NCI-H1417 (cell line): ENCODE results near the gene NUMA1.

ENCODE experiments used
- DNase-seq, 3 experiments: peaks; one replicate each; lab custom pipeline; 2025; lab: John Stamatoyannopoulos, UW

The NUMA1 gene

GRCh38 chr11:72080326-72081183 lies at the start of gene NUMA1, which contains the start of gene LRRC51:
TSS of gene NUMA1 (minus strand) at chr11:72080542. CDS start at chr11:72035943, 44,599 bp downstream.
TSS of gene LRRC51 (plus strand) at chr11:72080850. CDS start at chr11:72089084, 8,234 bp downstream.
- DNase-seq, result peak; percentile 99 to 100 (median 100)

GRCh38 chr11:72129381-72129780 lies 49.0 kb upstream of the NUMA1 start:
- DNase-seq, result no peak

- no peak for DNase-seq
Measured at GRCh38 chr11:72127923-72128322, 47.6 kb upstream of the NUMA1 start.

- DNase-seq, result no peak
Measured at GRCh38 chr11:72125956-72126355, 45.6 kb upstream of the NUMA1 start.

GRCh38 chr11:72124046-72124445 lies 43.7 kb upstream of the NUMA1 start:
- DNase-seq, result no peak

- DNase-seq, result no peak
Measured at GRCh38 chr11:72123117-72123653, 42.8 kb upstream of the NUMA1 start.

GRCh38 chr11:72122607-72123006 lies 42.3 kb upstream of the NUMA1 start:
- DNase-seq, result no peak

- no peak for DNase-seq
Measured at GRCh38 chr11:72120930-72121329, 40.6 kb upstream of the NUMA1 start.

GRCh38 chr11:72119198-72119597 lies 38.9 kb upstream of the NUMA1 start:
- no peak for DNase-seq

GRCh38 chr11:72116019-72116755 lies 35.8 kb upstream of the NUMA1 start:
- no peak for DNase-seq

- DNase-seq, result no peak
Measured at GRCh38 chr11:72114570-72114969, 34.2 kb upstream of the NUMA1 start.

- DNase-seq, result peak in 1 of 3 experiments; percentile 45
Measured at GRCh38 chr11:72112978-72113808, 32.9 kb upstream of the NUMA1 start.

GRCh38 chr11:72112143-72112977 lies 32.0 kb upstream of the NUMA1 start, which contains the start of gene ANAPC15:
TSS of gene ANAPC15 (minus strand) at chr11:72112695. CDS start at chr11:72111276, 1,419 bp downstream.
- peak; percentile 99 to 100 (median 100) for DNase-seq

GRCh38 chr11:72111300-72112142 lies 31.2 kb upstream of the NUMA1 start:
- no peak for DNase-seq

GRCh38 chr11:72105888-72106287 lies 25.5 kb upstream of the NUMA1 start, which contains the start of gene TOMT:
TSS of gene TOMT (plus strand) at chr11:72105924. CDS start at chr11:72105952, 28 bp downstream.
- DNase-seq, result no peak

- no peak for DNase-seq
Measured at GRCh38 chr11:72103754-72104167, 23.4 kb upstream of the NUMA1 start.

- peak; percentile 99 to 100 (median 99) for DNase-seq
Measured at GRCh38 chr11:72102946-72103753, 22.8 kb upstream of the NUMA1 start, which contains the start of gene LAMTOR1. TSS of gene LAMTOR1 (minus strand) at chr11:72103297. CDS start at chr11:72103224, 73 bp downstream.

- no peak for DNase-seq
Measured at GRCh38 chr11:72102631-72102945, 22.2 kb upstream of the NUMA1 start.

GRCh38 chr11:72102162-72102561 lies 21.8 kb upstream of the NUMA1 start:
- DNase-seq, result no peak
